ENCODE measurements around the gene WDR75.

DNA sequence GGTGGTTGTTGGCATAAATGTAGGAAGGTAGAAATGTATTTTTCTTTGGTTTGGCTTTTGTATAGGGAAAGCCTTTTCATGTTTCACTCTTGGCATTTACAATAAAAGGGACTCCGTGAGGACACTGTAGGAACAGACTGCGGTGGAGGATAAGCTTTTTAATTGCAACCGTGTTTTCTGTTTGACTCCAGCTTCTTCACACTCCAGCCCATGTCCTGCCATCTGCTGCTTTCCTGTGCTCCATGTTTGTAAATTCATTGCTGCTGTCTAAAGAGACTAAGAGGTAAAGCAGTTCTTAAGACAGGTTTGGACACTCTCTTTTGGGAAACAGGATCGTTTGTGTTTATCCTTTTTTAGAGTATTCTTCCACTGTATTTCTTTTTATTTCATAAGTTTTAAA, 33.3 kb downstream of the WDR75 start:
- no peak for TF ChIP-seq POLR2A (IDR thresholded peaks at IDR 0.05; ENCODE audit: low read length)
- TF ChIP-seq GATA1 (IDR thresholded peaks at IDR 0.05; ENCODE audit: low read depth, low read length) = no peak

All from erythroblast (primary cell).